ENCODE results near the gene HIRA.

- TF ChIP-seq EZH2phosphoT487 (IDR thresholded peaks at IDR 0.05; ENCODE audit: insufficient read depth, low read depth) = no peak
- TF ChIP-seq EZH2 (IDR thresholded peaks at IDR 0.05; ENCODE audit: insufficient read depth, poor library complexity, severe bottlenecking) = no peak
These were observed 135.8 kb downstream of the HIRA start for GRCh38 chr22:19295733-19296132.
